ENCODE data around the gene MOB2.

MOB2 gene

DNA sequence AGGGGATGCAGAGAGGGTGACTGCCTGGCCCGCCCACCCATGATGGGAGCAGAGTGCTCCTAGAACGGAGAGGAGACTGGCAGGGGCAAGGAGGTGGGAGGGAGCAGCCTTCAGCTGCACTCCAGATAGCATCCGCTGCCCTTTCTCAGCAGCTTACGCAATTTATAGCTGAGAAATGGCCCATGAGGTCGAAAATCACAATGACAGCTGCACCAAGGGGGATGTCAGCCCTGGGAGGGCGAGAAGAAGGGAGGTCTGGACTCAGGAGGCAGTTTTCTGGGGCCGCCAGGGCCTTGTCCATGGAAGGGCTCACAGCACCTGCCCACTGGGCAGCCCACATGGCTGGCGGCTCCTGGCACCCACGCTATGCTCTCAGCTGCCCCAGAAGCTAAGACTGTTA is 17.6 kb upstream of the MOB2 start:
- no peak for DNase-seq (ENCODE audit: low read depth in 3 of 3)

DNA sequence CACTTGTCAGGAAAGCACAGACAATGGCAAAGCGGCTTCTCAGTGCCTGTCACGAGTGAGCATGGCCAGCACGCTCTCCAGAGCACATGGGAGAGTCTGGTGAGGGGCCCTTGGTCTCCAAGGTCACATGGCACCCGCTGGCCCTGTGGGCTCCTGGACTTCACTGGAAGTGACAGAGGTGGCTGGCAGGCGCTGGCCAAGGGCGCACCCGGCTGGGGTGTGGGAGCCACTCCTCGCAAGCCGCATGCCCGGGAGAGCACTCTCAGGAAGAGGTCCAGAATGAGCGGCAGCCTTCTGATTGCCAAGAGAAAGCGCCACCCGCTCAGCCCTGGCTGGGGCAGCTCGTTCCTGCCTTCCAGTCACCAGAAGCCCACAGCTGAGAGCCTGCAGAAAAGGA is 17.1 kb upstream of the MOB2 start:
- DNase-seq (ENCODE audit: low read depth in 3 of 3) = no peak

GRCh38 chr11:1502954-1503707 is 16.6 kb upstream of the MOB2 start:
- no peak for DNase-seq (ENCODE audit: low read depth in 3 of 3)

DNA sequence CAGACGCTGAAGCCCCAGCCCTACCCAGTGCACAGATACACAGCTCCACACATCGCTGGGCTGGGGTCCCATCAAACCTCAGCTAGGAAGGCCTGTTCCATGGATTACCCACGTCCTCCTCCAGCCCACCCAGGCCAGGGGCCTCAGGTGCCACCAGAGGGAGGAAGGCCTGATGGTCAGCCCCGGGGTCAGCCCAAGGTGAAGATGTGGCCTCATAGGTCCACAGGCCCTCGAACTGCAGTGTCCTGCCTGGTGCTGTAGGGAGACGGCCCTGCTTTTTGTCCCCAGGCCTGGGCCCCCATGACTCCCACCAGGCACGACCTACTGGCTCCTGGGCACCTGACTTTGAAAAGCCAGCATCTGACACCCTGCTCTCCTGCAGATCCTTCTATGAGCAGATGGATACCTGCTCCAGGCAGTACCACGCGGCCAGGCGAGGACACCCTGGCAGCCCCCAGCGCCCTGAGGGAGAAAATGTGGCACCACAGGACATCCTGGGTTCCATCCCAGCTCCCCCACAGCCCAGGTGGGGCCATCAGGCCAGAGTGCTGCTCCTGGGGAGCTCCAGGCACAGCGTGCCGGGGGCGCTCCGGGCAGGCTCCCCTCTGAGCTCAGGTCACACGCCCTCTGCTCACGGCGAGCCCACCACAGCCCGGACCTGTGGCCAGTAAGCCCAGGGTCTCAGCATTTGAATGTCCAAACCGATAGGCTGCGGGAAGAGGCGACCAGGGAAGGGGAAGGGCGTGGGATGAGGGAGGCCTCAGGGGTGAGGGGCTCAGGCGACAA is 15.8 kb upstream of the MOB2 start:
- DNase-seq (ENCODE audit: low read depth in 3 of 3) = no peak

GRCh38 chr11:1501421-1502167 is 15.0 kb upstream of the MOB2 start:
- DNase-seq (ENCODE audit: low read depth in 3 of 3) = no peak

DNA sequence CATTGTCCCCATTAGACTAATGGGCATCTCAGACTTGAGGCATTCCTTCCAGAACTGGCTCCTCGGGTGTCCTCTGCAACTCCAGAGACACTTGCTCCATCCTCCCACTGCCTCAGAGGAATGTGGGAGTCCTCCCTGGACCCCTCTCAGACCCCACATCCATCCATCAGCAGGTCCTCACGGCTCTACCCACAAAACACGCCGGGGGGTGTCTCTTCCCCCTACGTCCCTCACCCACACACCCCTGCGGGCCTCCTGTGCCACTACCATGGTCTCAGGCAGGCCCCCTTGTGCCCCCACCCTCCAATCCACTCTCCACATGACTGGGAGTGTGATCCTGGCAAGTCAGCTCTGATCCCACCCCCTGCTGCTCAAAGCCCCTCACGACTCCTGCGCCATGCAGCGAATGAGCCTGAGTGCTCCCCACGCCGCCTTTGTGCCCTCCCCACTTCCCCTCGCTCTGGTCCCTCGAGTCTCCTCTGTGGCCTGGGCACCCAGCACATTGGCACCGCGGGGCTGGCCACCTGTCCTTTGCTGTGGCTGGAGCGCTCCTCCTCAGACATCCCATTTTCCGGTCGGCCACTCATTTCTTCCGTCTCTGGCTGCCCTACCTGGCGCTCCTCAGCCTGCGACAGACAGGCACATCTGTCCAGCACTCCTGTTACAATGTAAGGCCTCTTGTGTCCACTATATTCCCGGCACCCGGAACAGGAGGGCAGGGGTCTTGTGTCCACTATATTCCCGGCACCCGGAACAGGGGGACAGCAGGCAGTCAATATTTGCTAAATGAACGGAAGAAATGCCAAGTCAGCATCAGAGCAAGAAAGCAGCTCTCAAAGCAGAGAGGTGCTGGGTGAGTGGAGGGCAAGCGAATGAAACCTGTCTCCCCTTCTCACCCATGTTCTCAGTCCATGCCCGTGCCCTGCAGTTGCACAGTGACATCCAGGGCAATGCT is 14.2 kb upstream of the MOB2 start:
- DNase-seq (ENCODE audit: low read depth in 3 of 3) = no peak

DNA sequence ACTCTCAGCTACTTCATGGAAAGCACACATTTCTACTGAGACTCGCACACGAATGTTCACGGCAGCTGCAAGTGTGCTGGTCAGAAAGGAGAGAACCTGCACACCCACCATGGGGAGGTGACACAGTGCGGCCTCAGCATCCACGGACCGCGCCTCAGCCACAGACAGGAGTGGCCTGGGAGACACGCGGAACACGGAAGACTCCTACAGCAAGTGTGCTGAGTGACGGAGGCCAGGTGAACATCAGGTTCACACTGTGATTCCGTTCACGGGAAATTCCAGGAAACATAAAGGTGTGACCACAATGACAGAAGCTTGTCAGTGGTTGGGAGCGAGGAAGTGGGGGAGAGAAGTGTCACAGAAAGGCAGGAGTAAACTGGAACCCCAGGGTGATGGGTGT is 13.3 kb upstream of the MOB2 start:
- DNase-seq (ENCODE audit: low read depth in 3 of 3) = no peak

DNA sequence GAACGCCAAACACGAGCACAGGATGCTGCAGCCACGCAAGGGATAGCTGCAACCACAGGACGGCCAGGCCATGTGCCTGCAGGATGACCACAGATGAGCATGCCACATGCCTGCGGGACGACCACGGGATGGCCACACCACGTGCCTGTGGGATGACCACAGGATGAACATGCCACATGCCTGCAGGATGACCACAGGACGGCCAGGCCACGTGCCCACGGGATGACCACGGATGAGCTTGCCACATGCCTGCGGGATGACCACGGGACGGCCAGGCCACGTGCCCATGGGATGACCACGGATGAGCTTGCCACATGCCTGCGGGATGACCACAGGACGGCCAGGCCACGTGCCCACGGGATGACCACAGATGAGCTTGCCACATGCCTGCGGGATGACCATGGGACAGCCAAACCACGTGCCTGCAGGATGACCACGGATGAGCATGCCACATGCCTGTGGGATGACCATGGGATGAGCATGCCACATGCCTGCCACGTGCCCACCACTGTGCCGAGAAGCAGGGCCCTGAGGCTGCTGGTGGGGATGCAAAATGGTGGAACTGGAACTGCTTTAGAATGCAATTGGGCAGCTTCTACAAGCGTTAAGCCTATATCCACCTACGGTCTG is 12.8 kb upstream of the MOB2 start:
- DNase-seq (ENCODE audit: low read depth in 3 of 3) = no peak

DNA sequence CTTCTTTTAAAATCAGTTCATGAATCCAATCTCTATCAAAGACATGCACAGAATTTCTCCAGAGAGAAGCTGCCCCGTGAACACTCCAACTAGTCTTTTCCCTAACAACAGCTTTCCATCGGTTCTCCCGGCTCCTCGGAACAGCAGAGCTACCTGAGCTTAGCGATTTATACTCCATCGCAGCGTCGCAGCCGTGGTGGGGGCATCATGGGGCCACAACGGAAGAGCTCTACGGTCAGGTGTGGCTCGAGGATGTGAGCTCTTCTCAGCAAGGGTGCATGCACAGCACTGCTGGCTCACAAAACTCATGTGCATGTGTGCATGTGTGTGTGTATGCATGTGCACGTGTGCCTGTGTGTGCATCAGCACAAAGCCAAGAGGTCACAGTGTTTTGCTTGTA is 11.7 kb upstream of the MOB2 start:
- DNase-seq (ENCODE audit: low read depth in 3 of 3) = no peak

GRCh38 chr11:1497600-1497999 is 11.0 kb upstream of the MOB2 start:
- no peak for DNase-seq (ENCODE audit: low read depth in 3 of 3)

DNA sequence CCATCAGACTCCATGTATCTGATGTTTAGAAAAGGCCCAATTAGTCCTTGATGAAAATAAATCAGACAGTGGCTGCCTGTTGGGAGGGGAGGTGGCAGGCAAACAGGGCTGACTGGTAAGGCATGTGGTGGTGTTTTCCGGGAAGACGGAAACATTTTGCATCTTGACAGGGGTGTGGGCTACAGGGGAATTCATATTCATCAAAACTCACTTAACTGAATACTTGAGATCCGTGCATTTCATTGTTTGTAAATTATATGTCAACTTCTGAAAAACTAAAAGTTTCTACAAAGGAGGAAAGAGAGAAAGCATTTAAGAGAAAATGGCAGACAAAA is 10.1 kb upstream of the MOB2 start:
- no peak for DNase-seq (ENCODE audit: low read depth in 3 of 3)

DNA sequence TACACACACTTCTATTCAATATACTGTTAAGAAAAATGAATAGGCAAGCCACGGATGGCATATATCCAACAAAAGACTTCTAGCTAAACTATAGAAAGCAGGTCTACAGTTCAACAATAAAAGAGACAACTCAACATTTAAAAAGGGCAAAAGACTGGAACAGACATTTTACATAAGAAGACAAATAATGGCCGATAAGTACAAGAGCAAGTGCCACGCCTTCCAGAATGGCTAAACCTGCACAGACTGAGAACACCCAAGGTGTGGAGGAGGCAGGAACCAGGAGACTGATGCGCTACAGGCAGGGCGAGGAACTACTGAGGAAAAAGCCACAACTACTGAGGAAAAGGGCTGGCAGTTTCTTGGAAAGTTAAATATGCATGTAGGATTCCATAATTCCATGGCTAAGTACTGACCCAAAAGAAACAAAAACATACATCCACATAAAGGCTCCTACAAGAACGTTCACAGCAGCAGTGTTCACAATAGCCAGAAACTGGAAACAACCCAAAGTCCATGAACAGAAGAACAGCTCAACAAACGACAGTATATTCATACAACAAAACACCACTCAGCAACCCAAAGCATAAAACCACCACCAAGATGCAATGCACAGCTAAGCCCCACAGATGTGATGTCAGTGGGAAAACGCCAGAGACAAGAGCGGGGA is 9.6 kb upstream of the MOB2 start:
- no peak for DNase-seq (ENCODE audit: low read depth in 3 of 3)

DNA sequence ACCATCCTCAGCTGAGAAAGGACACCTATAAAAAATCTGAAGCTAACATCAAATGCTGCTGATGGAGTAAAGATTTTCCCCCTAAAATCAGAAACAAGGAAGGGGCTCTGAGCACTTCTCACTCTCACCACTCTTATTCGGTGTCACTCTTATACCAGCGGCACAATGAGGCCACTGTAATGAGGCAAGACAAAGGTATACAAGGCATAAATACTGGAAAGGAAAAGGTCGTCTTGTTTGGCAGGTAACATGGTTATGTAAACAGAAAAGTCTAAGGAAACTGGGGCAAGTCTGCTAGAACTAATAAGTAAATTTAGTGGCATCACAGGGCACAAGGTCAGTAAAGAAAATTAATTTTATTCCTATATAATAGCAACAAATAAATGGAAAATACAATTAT is 8.1 kb upstream of the MOB2 start:
- DNase-seq (ENCODE audit: low read depth in 3 of 3) = no peak

GRCh38 chr11:1493650-1494244 is 7.2 kb upstream of the MOB2 start:
- no peak for DNase-seq (ENCODE audit: low read depth in 3 of 3)

DNA sequence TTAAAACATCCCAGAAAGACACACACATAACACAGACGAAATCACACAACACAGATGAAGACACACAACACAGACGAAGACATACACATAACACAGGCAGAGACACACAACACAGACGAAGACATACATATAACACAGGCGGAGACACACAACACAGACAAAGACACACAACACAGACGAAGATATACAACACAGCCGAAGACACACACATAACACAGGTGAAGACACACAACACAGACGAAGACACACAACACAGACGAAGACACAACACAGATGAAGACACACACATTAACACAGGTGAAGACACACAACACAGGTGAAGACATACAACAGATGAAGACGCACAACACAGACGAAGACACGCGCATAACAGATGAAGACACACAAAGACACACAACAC is 4.8 kb upstream of the MOB2 start:
- no peak for DNase-seq (ENCODE audit: low read depth in 3 of 3)

GRCh38 chr11:1490651-1491050 is 4.1 kb upstream of the MOB2 start:
- DNase-seq (ENCODE audit: low read depth in 3 of 3) = no peak

- DNase-seq (ENCODE audit: low read depth in 3 of 3) = no peak
Observed at GRCh38 chr11:1488575-1489180, 2.1 kb upstream of the MOB2 start.

DNA sequence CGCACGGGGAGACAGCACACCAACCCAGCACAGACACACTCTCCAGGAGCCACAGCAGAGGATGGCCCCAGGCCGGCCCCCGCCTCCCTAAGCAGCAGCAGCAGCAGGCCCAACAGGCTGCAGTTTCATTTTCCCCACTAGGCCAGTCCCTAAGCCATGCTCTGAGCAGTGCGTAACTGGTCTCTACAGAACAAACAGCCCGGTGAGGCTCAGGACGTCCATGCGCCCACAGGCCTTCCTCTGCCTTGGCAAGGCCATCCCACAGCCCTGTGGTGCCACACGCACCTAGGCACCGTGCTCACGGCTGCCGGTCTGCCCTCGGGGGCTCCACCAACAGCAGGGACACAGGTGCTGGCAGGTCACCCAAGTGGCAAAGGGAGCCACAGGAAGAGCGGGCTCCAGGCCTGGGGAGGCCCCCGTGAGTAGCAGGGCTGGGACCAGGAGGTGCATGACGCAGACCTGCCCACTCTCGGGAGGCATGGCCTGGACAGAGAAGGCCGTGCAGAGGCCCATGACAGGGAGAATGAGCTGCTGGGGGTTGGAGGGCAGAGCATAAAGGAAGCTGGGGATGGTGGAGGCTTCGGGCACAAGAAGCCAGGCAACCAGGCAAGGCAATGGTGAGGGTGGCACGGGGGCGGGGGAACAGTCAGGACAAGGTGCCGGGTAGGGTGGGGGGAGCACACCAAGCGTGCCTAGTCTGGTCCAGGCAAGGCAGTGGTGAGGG is 1.4 kb upstream of the MOB2 start:
- no peak for DNase-seq (ENCODE audit: low read depth in 3 of 3)

Measured in stimulated activated CD4-positive, alpha-beta T cell treated with anti-CD3 and anti-CD28 coated beads, TNF-alpha, amount 100 ng/mL, for 24 hours (primary cell).